ENCODE data around the gene IGFBP6.

Gene IGFBP6

GRCh38 chr12:53122961-53123468 is 25.5 kb downstream of the IGFBP6 start:
- no peak for DNase-seq

GRCh38 chr12:53123578-53124351 is 26.3 kb downstream of the IGFBP6 start:
- DNase-seq: no peak

- DNase-seq: no peak
Observed at GRCh38 chr12:53124352-53124723, 26.9 kb downstream of the IGFBP6 start.

- no peak for DNase-seq
Observed at GRCh38 chr12:53127169-53127568, 29.7 kb downstream of the IGFBP6 start.

- no peak for DNase-seq
Observed at GRCh38 chr12:53128780-53129569, 31.5 kb downstream of the IGFBP6 start.

GRCh38 chr12:53131844-53132243 is 34.4 kb downstream of the IGFBP6 start:
- DNase-seq: no peak

GRCh38 chr12:53133722-53134121 is 36.3 kb downstream of the IGFBP6 start:
- no peak for DNase-seq

GRCh38 chr12:53143355-53143754 is 45.9 kb downstream of the IGFBP6 start:
- no peak for DNase-seq

GRCh38 chr12:53145383-53146260 is 48.2 kb downstream of the IGFBP6 start:
- DNase-seq: no peak

GRCh38 chr12:53147181-53147580 is 49.7 kb downstream of the IGFBP6 start:
- no peak for DNase-seq

- no peak for DNase-seq
Observed at GRCh38 chr12:53147653-53148052, 50.2 kb downstream of the IGFBP6 start.

GRCh38 chr12:53151039-53151438 is 53.6 kb downstream of the IGFBP6 start:
- DNase-seq: no peak

Data from hematopoietic multipotent progenitor cell treated with erythropoietin and hydrocortisone succinate and interleukin-3 and kit ligand, for 8 days (in vitro differentiated cells).